ENCODE measurements around the gene IFI6. TPM values are rescaled to one million over a fixed set of nuclear protein-coding genes. Genes with fewer than 3 reads are reported as not detected.

The IFI6 gene
- polyA plus RNA-seq, 1 experiment, result 26.8 TPM

DNA sequence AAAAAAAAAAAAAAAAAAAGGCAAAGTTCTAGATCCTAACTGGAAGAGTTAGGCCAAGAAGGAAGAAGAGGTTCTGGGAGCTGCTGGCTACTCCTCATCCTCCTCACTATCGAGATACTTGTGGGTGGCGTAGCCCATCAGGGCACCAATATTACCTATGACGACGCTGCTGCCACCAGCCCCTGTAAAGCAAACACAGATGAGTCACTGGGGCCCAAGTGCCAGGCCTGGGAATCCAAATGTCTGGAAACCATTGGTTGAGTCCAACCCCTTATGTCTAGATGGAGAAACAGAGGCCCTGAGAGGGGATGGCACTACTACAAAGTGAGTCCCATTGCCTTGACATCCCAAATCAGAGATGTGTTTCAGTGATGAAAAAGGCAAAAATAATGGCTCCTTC lies 5.7 kb downstream of the IFI6 start:
- TF ChIP-seq, protein P1, sequence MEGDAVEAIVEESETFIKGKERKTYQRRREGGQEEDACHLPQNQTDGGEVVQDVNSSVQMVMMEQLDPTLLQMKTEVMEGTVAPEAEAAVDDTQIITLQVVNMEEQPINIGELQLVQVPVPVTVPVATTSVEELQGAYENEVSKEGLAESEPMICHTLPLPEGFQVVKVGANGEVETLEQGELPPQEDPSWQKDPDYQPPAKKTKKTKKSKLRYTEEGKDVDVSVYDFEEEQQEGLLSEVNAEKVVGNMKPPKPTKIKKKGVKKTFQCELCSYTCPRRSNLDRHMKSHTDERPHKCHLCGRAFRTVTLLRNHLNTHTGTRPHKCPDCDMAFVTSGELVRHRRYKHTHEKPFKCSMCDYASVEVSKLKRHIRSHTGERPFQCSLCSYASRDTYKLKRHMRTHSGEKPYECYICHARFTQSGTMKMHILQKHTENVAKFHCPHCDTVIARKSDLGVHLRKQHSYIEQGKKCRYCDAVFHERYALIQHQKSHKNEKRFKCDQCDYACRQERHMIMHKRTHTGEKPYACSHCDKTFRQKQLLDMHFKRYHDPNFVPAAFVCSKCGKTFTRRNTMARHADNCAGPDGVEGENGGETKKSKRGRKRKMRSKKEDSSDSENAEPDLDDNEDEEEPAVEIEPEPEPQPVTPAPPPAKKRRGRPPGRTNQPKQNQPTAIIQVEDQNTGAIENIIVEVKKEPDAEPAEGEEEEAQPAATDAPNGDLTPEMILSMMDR (IDR thresholded peaks at IDR 0.05; ENCODE audit: low read depth, low read length), result no peak
- DNase-seq (ENCODE audit: low read depth, low spot score), result no peak
- Histone ChIP-seq H3K4me3 (ENCODE audit: low read depth, low read length) (no peak overlapping the region), H3K27ac (ENCODE audit: low read depth, low read length) (no peak overlapping the region), H3K9me3 (ENCODE audit: control insufficient read depth, insufficient read depth, low read length) (no peaks in the 10 kb centered on the region), H3K27me3 (ENCODE audit: control insufficient read depth, insufficient read depth, low read length) (no peaks in the 10 kb centered on the region)
- ChIA-PET POLR2A (interaction anchor here (1.1 kb wide), 1 partner anchor 67 kb away, joined by 3 read pairs; no protein-coding TSS in a partner anchor), CTCF (interaction anchor here (0.6 to 3.6 kb wide), 3 partner anchors 58 to 177 kb away, joined by 3 to 19 read pairs (median 4); no protein-coding TSS in a partner anchor)

DNA sequence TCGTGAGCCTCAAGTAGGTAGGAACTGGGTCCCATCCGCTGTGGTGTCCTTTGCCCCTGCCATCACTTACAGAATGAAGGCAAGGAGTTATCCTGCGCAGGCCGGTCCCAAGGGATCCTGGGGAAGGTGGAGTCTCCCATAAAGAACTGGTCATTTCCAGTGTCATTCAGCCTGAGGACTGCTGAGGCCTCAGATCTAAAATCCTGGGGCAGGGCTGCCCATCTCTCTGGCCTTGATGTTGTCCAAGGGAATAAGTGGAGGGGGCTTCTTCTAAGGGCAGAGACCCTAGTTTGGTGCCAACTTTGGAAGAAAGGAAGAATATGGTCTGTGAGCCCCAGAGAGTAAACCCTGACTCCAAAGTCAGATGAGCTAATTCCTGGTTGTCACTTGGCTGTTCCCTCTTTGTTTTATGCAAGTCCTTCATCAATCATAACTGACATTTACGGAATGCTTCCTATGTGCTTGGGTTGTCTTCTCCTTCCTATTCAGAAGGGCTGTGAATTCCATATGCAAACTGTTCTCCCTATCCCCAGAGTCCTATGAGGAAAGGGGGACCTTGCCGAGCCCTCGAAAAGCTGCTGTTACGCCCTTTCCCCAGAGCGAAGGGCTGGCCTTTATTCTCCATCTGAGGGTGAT lies 6.9 kb downstream of the IFI6 start:
- POLR2A ChIA-PET, result no interaction called here
- no peaks in the 10 kb centered on the region for H3K9me3 ChIP-seq (ENCODE audit: control insufficient read depth, insufficient read depth, low read length)
- no peaks in the 10 kb centered on the region for H3K27me3 ChIP-seq (ENCODE audit: control insufficient read depth, insufficient read depth, low read length)
- no peak overlapping the region for H3K4me3 ChIP-seq (ENCODE audit: low read depth, low read length)
- CTCF ChIA-PET, result interaction anchor here (0.9 to 3.6 kb wide), 4 partner anchors 56 to 60 kb away, joined by 3 to 19 read pairs (median 4); no protein-coding TSS in a partner anchor
- no peak for DNase-seq (ENCODE audit: low read depth, low spot score)
- H3K27ac ChIP-seq (ENCODE audit: low read depth, low read length), result no peak overlapping the region
- TF ChIP-seq, protein P1 (IDR thresholded peaks at IDR 0.05; ENCODE audit: low read depth, low read length), result no peak

DNA sequence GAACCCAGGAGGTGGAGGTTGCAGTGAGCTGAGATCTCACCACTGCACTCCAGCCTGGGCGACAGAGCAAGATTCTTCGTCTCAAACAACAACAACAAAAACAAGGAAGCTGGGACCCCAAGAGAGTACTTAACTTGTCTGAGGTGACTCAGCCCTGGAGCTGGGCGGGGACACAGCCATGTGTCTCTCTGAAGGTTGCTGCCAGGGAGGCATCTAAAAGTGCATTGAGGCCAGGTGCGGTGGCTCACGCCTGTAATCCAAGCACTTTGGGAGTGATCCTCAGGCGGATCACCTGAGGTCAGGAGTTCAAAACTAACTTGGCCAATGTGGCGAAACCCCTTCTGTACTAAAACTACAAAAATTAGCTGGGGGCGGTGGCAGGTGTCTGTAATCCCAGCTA lies 7.7 kb downstream of the IFI6 start:
- no peak overlapping the region for H3K4me3 ChIP-seq (ENCODE audit: low read depth, low read length)

DNA sequence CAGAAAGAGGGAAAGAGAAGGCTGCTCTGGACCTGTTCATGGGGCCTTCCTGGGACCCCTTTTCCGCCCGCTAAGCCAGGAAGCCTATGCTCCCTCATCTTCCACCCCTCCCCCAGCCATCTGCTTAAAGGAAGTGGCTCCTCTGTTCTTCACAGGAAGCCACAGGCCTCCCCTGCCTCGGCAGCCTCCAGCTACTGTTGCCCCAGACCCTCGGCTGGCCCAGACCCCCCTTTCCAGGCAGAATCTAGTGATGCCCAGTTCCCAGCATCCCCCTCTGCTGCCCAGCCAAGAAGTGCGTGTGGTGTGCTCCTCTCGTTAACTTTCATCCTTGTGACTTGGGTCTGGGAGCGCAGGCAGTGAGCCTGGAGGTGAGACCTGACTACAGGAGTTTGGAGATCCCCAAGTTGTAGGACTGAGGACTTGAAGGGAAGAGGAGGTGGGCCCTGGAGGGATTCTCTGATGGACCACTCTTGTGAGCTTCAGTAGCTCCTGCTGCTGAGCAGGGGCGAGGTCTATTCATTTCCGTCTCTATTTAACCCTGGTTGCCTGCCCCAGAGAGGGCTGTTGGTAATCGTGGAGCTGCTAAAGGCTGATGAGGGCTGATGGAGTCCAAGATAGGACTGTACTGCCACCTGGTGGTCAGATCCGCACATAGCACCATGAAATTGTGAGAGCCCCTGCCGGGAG lies 9.1 kb downstream of the IFI6 start:
- TF ChIP-seq, protein P1 (IDR thresholded peaks at IDR 0.05; ENCODE audit: low read depth, low read length), result peak; percentile 87
- POLR2A ChIA-PET, result interaction anchor here (0.6 kb wide), 2 partner anchors 106 to 297 kb away, joined by 3 read pairs; no protein-coding TSS in a partner anchor
- H3K27ac ChIP-seq (ENCODE audit: low read depth, low read length), result peak overlapping the region; percentile 21
- H3K4me3 ChIP-seq (ENCODE audit: low read depth, low read length), result no peak overlapping the region
- no peaks in the 10 kb centered on the region for H3K9me3 ChIP-seq (ENCODE audit: control insufficient read depth, insufficient read depth, low read length)
- CTCF ChIA-PET, result interaction anchor here (0.5 to 3.8 kb wide), 32 partner anchors 8 to 366 kb away, joined by 3 to 113 read pairs (median 4); partner anchors contain the start of genes FAM76A and IFI6
- no peak for DNase-seq (ENCODE audit: low read depth, low spot score)
- no peaks in the 10 kb centered on the region for H3K27me3 ChIP-seq (ENCODE audit: control insufficient read depth, insufficient read depth, low read length)

More for the DNA sequence above, 7.7 kb downstream of the IFI6 start:
- ChIA-PET CTCF (interaction anchor here (0.6 to 2.5 kb wide), 5 partner anchors 56 to 367 kb away, joined by 3 to 14 read pairs (median 4); no protein-coding TSS in a partner anchor), POLR2A (no interaction called here)
- Histone ChIP-seq H3K9me3 (ENCODE audit: control insufficient read depth, insufficient read depth, low read length) (no peaks in the 10 kb centered on the region), H3K27me3 (ENCODE audit: control insufficient read depth, insufficient read depth, low read length) (no peaks in the 10 kb centered on the region), H3K27ac (ENCODE audit: low read depth, low read length) (no peak overlapping the region)
- no peak for DNase-seq (ENCODE audit: low read depth, low spot score)
- TF ChIP-seq, protein P1 (IDR thresholded peaks at IDR 0.05; ENCODE audit: low read depth, low read length), result no peak

DNA sequence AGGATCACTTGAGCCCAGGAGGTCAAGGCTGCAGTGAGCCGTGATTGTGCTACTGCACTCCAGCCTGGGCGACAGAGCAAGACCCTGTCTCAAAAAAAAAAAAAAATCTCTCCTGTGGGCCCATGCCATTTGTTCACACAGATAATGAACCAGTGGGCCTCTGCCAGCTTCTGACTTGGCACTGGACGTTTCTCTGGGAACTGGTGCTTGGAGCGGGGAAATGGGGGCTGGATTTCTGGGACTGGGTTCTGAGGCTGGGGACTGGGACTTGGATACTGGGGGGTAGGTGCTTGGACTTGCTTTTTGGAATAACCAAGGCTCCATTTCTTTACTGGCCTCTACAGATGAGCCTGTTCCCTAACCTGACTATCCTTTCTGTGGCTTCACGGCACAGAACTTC lies 9.7 kb downstream of the IFI6 start:
- Histone ChIP-seq H3K27ac (ENCODE audit: low read depth, low read length) (no peak overlapping the region), H3K27me3 (ENCODE audit: control insufficient read depth, insufficient read depth, low read length) (no peaks in the 10 kb centered on the region), H3K4me3 (ENCODE audit: low read depth, low read length) (no peak overlapping the region), H3K9me3 (ENCODE audit: control insufficient read depth, insufficient read depth, low read length) (no peaks in the 10 kb centered on the region)
- TF ChIP-seq, protein P1 (IDR thresholded peaks at IDR 0.05; ENCODE audit: low read depth, low read length), result no peak
- ChIA-PET POLR2A (no interaction called here), CTCF (interaction anchor here (0.6 to 3.8 kb wide), 16 partner anchors 9 to 425 kb away, joined by 3 to 113 read pairs (median 4); partner anchors contain the start of genes FAM76A and IFI6)
- DNase-seq (ENCODE audit: low read depth, low spot score), result no peak
